Measurements from ENCODE around the gene STK40. TPM values are rescaled to one million over a fixed set of nuclear protein-coding genes. Genes with fewer than 3 reads are reported as not detected.
A peak's percentile ranks its signal among the peaks of the same experiment; 100 is the strongest.

Gene STK40
- total RNA-seq, 1 donor from 2014 or later, result 80.1 TPM

- peak; percentile 93 for DNase-seq (ENCODE audit: low read depth, low spot score)
- H3K27me3 Mint-ChIP-seq (ENCODE audit: low read depth), result peaks cover 3% of the 10 kb centered on the region
- H3K9me3 Mint-ChIP-seq, result no peaks in the 10 kb centered on the region
- peaks cover 19% of the 10 kb centered on the region for H3K4me1 Mint-ChIP-seq
- H3K4me3 Mint-ChIP-seq, result peak overlapping the region; percentile 94
- no peak overlapping the region for H3K27ac Mint-ChIP-seq (ENCODE audit: unreplicated experiment)
- H3K36me3 Mint-ChIP-seq (ENCODE audit: low read depth), result peaks cover 13% of the 10 kb centered on the region
- TF ChIP-seq, protein P1, sequence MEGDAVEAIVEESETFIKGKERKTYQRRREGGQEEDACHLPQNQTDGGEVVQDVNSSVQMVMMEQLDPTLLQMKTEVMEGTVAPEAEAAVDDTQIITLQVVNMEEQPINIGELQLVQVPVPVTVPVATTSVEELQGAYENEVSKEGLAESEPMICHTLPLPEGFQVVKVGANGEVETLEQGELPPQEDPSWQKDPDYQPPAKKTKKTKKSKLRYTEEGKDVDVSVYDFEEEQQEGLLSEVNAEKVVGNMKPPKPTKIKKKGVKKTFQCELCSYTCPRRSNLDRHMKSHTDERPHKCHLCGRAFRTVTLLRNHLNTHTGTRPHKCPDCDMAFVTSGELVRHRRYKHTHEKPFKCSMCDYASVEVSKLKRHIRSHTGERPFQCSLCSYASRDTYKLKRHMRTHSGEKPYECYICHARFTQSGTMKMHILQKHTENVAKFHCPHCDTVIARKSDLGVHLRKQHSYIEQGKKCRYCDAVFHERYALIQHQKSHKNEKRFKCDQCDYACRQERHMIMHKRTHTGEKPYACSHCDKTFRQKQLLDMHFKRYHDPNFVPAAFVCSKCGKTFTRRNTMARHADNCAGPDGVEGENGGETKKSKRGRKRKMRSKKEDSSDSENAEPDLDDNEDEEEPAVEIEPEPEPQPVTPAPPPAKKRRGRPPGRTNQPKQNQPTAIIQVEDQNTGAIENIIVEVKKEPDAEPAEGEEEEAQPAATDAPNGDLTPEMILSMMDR (conservative IDR thresholded peaks at IDR 0.05), result no peak
Observed at GRCh38 chr1:36306902-36307456, 78.7 kb downstream of the STK40 start.

DNA sequence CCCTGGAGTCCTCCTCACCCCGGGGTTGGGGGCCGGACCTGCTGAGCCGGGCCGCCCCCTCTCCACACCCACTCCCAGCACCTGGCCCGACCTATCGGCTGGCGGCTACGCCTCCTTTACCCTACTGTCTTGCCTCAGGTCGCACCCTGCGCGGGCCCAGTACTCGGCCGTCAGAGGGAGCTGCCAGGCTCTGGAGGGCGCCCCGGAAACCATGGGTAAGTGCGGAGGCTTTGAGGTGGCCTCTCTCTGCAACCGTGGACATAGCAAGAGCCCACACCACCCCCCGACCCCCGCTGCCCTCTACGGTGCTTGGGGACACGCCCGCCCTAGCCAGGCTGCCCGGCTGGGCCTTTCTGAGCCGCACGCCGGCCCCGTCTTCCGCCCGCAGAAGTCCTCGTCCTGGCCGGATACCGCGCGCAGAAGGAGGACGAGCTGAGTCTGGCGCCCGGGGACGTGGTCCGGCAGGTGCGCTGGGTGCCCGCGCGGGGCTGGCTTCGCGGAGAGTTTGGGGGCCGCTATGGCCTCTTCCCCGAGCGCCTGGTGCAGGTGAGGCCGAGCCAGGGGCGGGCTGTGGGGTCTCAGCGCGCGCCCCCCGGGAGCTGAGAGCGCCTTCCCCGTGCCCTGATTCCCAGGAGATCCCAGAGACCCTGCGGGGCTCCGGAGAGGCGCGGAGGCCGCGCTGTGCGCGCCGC, 79.4 kb downstream of the STK40 start, which contains the start of gene SH3D21:
TSS of gene SH3D21 (plus strand) at position 159 of the 692 bp plus-strand sequence. CDS start at position 212, 53 bp downstream.
- peaks cover 14% of the 10 kb centered on the region for H3K36me3 Mint-ChIP-seq (ENCODE audit: low read depth)
- H3K4me1 Mint-ChIP-seq, result peaks cover 19% of the 10 kb centered on the region
- peak within 1 kb of the TSS; percentile 94 for H3K4me3 Mint-ChIP-seq
- no peak for DNase-seq (ENCODE audit: low read depth, low spot score)
- peaks cover 3% of the 10 kb centered on the region for H3K27me3 Mint-ChIP-seq (ENCODE audit: low read depth)
- H3K27ac Mint-ChIP-seq (ENCODE audit: unreplicated experiment), result no peak within 1 kb of the TSS
- TF ChIP-seq, protein P1 (conservative IDR thresholded peaks at IDR 0.05), result peak; percentile 42
- H3K9me3 Mint-ChIP-seq, result no peaks in the 10 kb centered on the region

GRCh38 chr1:36305915-36306209, 79.9 kb downstream of the STK40 start:
- Mint-ChIP-seq H3K4me1 (peaks cover 19% of the 10 kb centered on the region), H3K36me3 (ENCODE audit: low read depth) (peaks cover 18% of the 10 kb centered on the region), H3K27me3 (ENCODE audit: low read depth) (peaks cover 3% of the 10 kb centered on the region), H3K4me3 (peak overlapping the region; percentile 67), H3K27ac (ENCODE audit: unreplicated experiment) (no peak overlapping the region), H3K9me3 (no peaks in the 10 kb centered on the region)
- TF ChIP-seq, protein P1 (conservative IDR thresholded peaks at IDR 0.05), result no peak
- no peak for DNase-seq (ENCODE audit: low read depth, low spot score)

GRCh38 chr1:36304970-36305914, 80.5 kb downstream of the STK40 start:
- DNase-seq (ENCODE audit: low read depth, low spot score), result no peak
- H3K27ac Mint-ChIP-seq (ENCODE audit: unreplicated experiment), result no peak overlapping the region
- peak overlapping the region; percentile 67 for H3K4me3 Mint-ChIP-seq

GRCh38 chr1:36304521-36304920, 81.2 kb downstream of the STK40 start:
- TF ChIP-seq, protein P1 (conservative IDR thresholded peaks at IDR 0.05), result no peak
- peaks cover 3% of the 10 kb centered on the region for H3K27me3 Mint-ChIP-seq (ENCODE audit: low read depth)
- H3K36me3 Mint-ChIP-seq (ENCODE audit: low read depth), result peaks cover 22% of the 10 kb centered on the region
- H3K9me3 Mint-ChIP-seq, result no peaks in the 10 kb centered on the region
- DNase-seq (ENCODE audit: low read depth, low spot score), result no peak
- H3K4me3 Mint-ChIP-seq, result peak overlapping the region; percentile 67
- no peak overlapping the region for H3K27ac Mint-ChIP-seq (ENCODE audit: unreplicated experiment)
- H3K4me1 Mint-ChIP-seq, result peaks cover 23% of the 10 kb centered on the region

More at GRCh38 chr1:36304970-36305914, 80.5 kb downstream of the STK40 start:
- Mint-ChIP-seq H3K27me3 (ENCODE audit: low read depth) (peaks cover 3% of the 10 kb centered on the region), H3K4me1 (peaks cover 19% of the 10 kb centered on the region), H3K9me3 (no peaks in the 10 kb centered on the region), H3K36me3 (ENCODE audit: low read depth) (peaks cover 20% of the 10 kb centered on the region)
- TF ChIP-seq, protein P1 (conservative IDR thresholded peaks at IDR 0.05), result no peak

Data from neural crest cell (in vitro differentiated cells).